ENCODE measurements around the gene IMPDH2. TPM values are rescaled to one million over a fixed set of nuclear protein-coding genes. Genes with fewer than 3 reads are reported as not detected.

The IMPDH2 gene
- total and polyA plus RNA-seq, 10 of the 15 experiments (the other 5 are each of a cell fraction or from before 2014, with no cell fraction given) = 190 to 424 (median 345) TPM

DNA sequence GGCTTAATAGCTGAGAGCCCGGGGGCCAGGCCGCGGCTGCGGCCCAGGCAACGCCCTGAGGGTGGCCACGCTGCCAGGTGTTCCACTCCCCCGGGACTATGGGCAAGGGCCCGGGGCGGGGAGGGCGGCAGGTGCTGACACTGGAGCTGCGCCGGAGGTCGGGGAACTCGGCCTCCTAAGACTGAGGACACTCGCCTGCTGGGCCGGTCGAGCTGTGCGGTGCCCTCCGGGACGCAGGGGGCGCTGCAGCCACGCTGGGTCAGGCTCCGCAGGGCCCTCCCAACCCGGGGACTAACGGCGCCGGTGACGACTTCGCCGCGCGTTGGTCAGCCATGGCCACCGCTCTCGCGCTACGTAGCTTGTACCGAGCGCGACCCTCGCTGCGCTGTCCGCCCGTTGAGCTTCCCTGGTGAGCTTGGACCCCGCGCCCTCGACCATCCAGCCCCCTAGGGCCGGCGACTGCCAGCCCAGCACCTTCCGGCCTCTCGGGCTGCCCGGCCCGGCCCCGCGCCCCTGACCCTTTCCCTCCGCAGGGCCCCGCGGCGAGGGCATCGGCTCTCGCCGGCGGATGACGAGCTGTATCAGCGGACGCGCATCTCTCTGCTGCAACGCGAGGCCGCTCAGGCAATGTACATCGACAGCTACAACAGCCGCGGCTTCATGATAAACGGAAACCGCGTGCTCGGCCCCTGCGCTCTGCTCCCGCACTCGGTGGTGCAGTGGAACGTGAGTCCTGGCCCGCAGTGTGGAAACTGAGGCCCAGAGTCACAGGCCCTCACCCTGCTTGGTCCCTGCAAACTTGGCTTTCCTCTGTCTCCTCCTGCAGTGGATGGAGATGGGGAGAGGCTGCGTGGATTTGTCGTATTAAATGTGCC lies 7.1 kb downstream of the IMPDH2 start, which contains the start of gene NDUFAF3:
Gene NDUFAF3, plus strand, starts transcription at position 309 of the 875 bp plus-strand sequence. Its CDS starts 24 bp downstream, at position 333.
- 2% methylated on average over 65 of the region's 83 CpGs for WGBS (ENCODE audit: insufficient coverage, insufficient replicate concordance, low lambda C conversion rate, missing lambda C conversion rate)
- peaks cover 19% of the 10 kb centered on the region in 2 experiments for H3K36me3 ChIP-seq (ENCODE audit: control insufficient read depth in 2 of 2, insufficient read depth in 2 of 2, low read length in 1 of 2)
- TSS peak; percentile 59 for BruUV-seq (replicated peaks)
- in situ Hi-C loops (cut with MboI) = no loop called here
- ChIA-PET POLR2A (interaction anchor here (0.6 to 4.3 kb wide), 16 partner anchors 9 to 338 kb away, joined by 3 to 69 read pairs (median 6); partner anchors contain the start of genes QRICH1, USP19 and WDR6), CTCF (interaction anchor here (0.7 to 5.9 kb wide), 16 partner anchors 10 to 427 kb away, joined by 3 to 83 read pairs (median 5); partner anchors contain the start of genes IP6K2, P4HTM, QRICH1 and WDR6), RAD21 (ENCODE audit: unreplicated experiment) (interaction anchor here (0.9 to 4.1 kb wide), 6 partner anchors 14 to 82 kb away, joined by 3 to 40 read pairs (median 6); partner anchors contain the start of genes P4HTM, QARS1, QRICH1 and WDR6), SMC1A (ENCODE audit: uncharacterized antibody, unreplicated experiment) (interaction anchor here (1.8 to 6.1 kb wide), 2 partner anchors 15 to 33 kb away, joined by 5 to 31 read pairs; partner anchors contain the start of genes P4HTM and WDR6)
- peak within 1 kb of the TSS; percentile 95 for H3K4me3 ChIP-seq
- H3K79me2 ChIP-seq (ENCODE audit: control insufficient read depth, insufficient read depth, low read length) = peaks cover 50% of the 10 kb centered on the region
- H3K4me1 ChIP-seq (ENCODE audit: control insufficient read depth, insufficient read depth, low read length) = peaks cover 21% of the 10 kb centered on the region
- peak within 1 kb of the TSS; percentile 79 for H2AFZ ChIP-seq (ENCODE audit: control insufficient read depth, low read depth, low read length)
- H4K20me1 ChIP-seq (ENCODE audit: control insufficient read depth, insufficient read depth) = no peaks in the 10 kb centered on the region
- peak; percentile 54 for FAIRE-seq
- peak within 1 kb of the TSS; percentile 89 for H3K4me2 ChIP-seq (ENCODE audit: control insufficient read depth, insufficient read depth)
- H3K27me3 ChIP-seq (replicated peaks in 1 of 2; ENCODE audit: control insufficient read depth in 2 of 2, insufficient read depth in 2 of 2, low read length in 1 of 2) = no peaks in the 10 kb centered on the region
- H3K9me3 ChIP-seq (replicated peaks; ENCODE audit: control insufficient read depth, insufficient read depth, low read length) = no peaks in the 10 kb centered on the region
- peak; percentile 74 for DNase-seq (ENCODE audit: low read depth, low spot score)
- peak within 1 kb of the TSS; percentile 81 for H3K9ac ChIP-seq (ENCODE audit: control insufficient read depth, insufficient read depth, low read length)
- intact Hi-C loops (cut with micrococcal nuclease; ENCODE audit: unreplicated experiment) = loop anchor here (1.0 to 10.0 kb wide), 5 partner anchors 15 to 653 kb away; partner anchors contain the start of genes APEH, P4HTM, QRICH1 and USP4
- H3K27ac ChIP-seq (ENCODE audit: control insufficient read depth, insufficient read depth) = peak within 1 kb of the TSS; percentile 94
- ATAC-seq = peak; percentile 81
- TF ChIP-seq ZBTB40 (IDR thresholded peaks at IDR 0.05; ENCODE audit: borderline replicate concordance) (no peak), CREM (IDR thresholded peaks at IDR 0.05; ENCODE audit: low read depth) (peak; percentile 80), SREBF2 (IDR thresholded peaks at IDR 0.05; ENCODE audit: low read length) (no peak), POLR2AphosphoS5 (IDR thresholded peaks at IDR 0.05; ENCODE audit: low read length) (no peak; the same call in 1 of the 2 replicates), KLF5 (IDR thresholded peaks at IDR 0.05; ENCODE audit: partially characterized antibody) (peak; percentile 35), YBX1 (IDR thresholded peaks at IDR 0.05) (no peak), DPF2 (IDR thresholded peaks at IDR 0.05) (peak; percentile 95), TBL1XR1 (IDR thresholded peaks at IDR 0.05; ENCODE audit: low read depth, low read length) (no peak), SREBF1 (IDR thresholded peaks at IDR 0.05; ENCODE audit: low read length) (no peak)
- TF ChIP-seq, protein P1, sequence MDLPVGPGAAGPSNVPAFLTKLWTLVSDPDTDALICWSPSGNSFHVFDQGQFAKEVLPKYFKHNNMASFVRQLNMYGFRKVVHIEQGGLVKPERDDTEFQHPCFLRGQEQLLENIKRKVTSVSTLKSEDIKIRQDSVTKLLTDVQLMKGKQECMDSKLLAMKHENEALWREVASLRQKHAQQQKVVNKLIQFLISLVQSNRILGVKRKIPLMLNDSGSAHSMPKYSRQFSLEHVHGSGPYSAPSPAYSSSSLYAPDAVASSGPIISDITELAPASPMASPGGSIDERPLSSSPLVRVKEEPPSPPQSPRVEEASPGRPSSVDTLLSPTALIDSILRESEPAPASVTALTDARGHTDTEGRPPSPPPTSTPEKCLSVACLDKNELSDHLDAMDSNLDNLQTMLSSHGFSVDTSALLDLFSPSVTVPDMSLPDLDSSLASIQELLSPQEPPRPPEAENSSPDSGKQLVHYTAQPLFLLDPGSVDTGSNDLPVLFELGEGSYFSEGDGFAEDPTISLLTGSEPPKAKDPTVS (IDR thresholded peaks at IDR 0.05; ENCODE audit: low read depth, low read length) = no peak
- TF ChIP-seq, protein P2, sequence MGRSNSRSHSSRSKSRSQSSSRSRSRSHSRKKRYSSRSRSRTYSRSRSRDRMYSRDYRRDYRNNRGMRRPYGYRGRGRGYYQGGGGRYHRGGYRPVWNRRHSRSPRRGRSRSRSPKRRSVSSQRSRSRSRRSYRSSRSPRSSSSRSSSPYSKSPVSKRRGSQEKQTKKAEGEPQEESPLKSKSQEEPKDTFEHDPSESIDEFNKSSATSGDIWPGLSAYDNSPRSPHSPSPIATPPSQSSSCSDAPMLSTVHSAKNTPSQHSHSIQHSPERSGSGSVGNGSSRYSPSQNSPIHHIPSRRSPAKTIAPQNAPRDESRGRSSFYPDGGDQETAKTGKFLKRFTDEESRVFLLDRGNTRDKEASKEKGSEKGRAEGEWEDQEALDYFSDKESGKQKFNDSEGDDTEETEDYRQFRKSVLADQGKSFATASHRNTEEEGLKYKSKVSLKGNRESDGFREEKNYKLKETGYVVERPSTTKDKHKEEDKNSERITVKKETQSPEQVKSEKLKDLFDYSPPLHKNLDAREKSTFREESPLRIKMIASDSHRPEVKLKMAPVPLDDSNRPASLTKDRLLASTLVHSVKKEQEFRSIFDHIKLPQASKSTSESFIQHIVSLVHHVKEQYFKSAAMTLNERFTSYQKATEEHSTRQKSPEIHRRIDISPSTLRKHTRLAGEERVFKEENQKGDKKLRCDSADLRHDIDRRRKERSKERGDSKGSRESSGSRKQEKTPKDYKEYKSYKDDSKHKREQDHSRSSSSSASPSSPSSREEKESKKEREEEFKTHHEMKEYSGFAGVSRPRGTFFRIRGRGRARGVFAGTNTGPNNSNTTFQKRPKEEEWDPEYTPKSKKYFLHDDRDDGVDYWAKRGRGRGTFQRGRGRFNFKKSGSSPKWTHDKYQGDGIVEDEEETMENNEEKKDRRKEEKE (IDR thresholded peaks at IDR 0.05) = no peak
- TF ChIP-seq, protein P3, sequence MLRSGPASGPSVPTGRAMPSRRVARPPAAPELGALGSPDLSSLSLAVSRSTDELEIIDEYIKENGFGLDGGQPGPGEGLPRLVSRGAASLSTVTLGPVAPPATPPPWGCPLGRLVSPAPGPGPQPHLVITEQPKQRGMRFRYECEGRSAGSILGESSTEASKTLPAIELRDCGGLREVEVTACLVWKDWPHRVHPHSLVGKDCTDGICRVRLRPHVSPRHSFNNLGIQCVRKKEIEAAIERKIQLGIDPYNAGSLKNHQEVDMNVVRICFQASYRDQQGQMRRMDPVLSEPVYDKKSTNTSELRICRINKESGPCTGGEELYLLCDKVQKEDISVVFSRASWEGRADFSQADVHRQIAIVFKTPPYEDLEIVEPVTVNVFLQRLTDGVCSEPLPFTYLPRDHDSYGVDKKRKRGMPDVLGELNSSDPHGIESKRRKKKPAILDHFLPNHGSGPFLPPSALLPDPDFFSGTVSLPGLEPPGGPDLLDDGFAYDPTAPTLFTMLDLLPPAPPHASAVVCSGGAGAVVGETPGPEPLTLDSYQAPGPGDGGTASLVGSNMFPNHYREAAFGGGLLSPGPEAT (IDR thresholded peaks at IDR 0.05; ENCODE audit: low read depth) = no peak

All from GM12878 (cell line).